Parathyroid adenoma (tissue), 2 donors: ENCODE measurements around the gene SINHCAF.

Experiments
- H2AFZ ChIP-seq: fragments of 300-600 bp; sonication (generic); one replicate; pipeline ENCODE4 v1.7.0; 2017; ENCODE audit warnings: antibody characterized with exemption, mild to moderate bottlenecking
- H3K27ac ChIP-seq: fragments of 300-600 bp; sonication (generic); one replicate; pipeline ENCODE4 v1.7.0; 2017
- H3K27me3 ChIP-seq: fragments of 300-600 bp; sonication (generic); one replicate; pipeline ENCODE4 v1.7.0; 2017; ENCODE audit warnings: low read length; ENCODE audit not compliant: control insufficient read depth, insufficient read depth
- H3K36me3 ChIP-seq: fragments of 300-600 bp; sonication (generic); one replicate; pipeline ENCODE4 v1.7.0; 2017; ENCODE audit warnings: low read length; ENCODE audit not compliant: control insufficient read depth, insufficient read depth
- H3K4me1 ChIP-seq: fragments of 300-600 bp; sonication (generic); one replicate; pipeline ENCODE4 v1.7.0; 2017; ENCODE audit warnings: control low read depth
- H3K4me2 ChIP-seq: fragments of 300-600 bp; sonication (generic); one replicate; pipeline ENCODE4 v1.7.0; 2017; ENCODE audit warnings: low read length
- H3K4me3 ChIP-seq: fragments of 300-600 bp; sonication (generic); one replicate; pipeline ENCODE4 v1.7.0; 2017; ENCODE audit warnings: low read depth, low read length
- H3K79me2 ChIP-seq: fragments of 300-600 bp; sonication (generic); one replicate; pipeline ENCODE4 v1.7.0; 2017; ENCODE audit warnings: control low read depth
- H3K9ac ChIP-seq: fragments of 300-600 bp; sonication (generic); one replicate; pipeline ENCODE4 v1.7.0; 2017; ENCODE audit warnings: mild to moderate bottlenecking
- H3K9me3 ChIP-seq: fragments of 300-600 bp; sonication (generic); one replicate; pipeline ENCODE4 v1.7.0; 2017; ENCODE audit warnings: low read length; ENCODE audit not compliant: control insufficient read depth
- TF ChIP-seq, protein P1 (sequence below): fragments of 300-600 bp; sonication (generic); IDR thresholded peaks from one replicate; pipeline ENCODE4 v1.7.0; 2017; ENCODE audit warnings: antibody characterized with exemption, mild to moderate bottlenecking
- donor health status: primary hyperparathyroidism.

The SINHCAF gene

GRCh38 chr12:31306866-31307265 lies 19.1 kb downstream of the SINHCAF start:
- H3K36me3 ChIP-seq, result no peaks in the 10 kb centered on the region
- H3K4me1 ChIP-seq, result no peaks in the 10 kb centered on the region
- H3K4me3 ChIP-seq, result no peak overlapping the region
- no peaks in the 10 kb centered on the region for H3K27me3 ChIP-seq
- TF ChIP-seq, protein P1, sequence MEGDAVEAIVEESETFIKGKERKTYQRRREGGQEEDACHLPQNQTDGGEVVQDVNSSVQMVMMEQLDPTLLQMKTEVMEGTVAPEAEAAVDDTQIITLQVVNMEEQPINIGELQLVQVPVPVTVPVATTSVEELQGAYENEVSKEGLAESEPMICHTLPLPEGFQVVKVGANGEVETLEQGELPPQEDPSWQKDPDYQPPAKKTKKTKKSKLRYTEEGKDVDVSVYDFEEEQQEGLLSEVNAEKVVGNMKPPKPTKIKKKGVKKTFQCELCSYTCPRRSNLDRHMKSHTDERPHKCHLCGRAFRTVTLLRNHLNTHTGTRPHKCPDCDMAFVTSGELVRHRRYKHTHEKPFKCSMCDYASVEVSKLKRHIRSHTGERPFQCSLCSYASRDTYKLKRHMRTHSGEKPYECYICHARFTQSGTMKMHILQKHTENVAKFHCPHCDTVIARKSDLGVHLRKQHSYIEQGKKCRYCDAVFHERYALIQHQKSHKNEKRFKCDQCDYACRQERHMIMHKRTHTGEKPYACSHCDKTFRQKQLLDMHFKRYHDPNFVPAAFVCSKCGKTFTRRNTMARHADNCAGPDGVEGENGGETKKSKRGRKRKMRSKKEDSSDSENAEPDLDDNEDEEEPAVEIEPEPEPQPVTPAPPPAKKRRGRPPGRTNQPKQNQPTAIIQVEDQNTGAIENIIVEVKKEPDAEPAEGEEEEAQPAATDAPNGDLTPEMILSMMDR, result no peak
- H3K27ac ChIP-seq, result no peak overlapping the region
- no peak overlapping the region for H3K4me2 ChIP-seq
- peaks cover 19% of the 10 kb centered on the region for H3K79me2 ChIP-seq
- H2AFZ ChIP-seq, result no peak overlapping the region
- no peaks in the 10 kb centered on the region for H3K9me3 ChIP-seq
- no peak overlapping the region for H3K9ac ChIP-seq

DNA sequence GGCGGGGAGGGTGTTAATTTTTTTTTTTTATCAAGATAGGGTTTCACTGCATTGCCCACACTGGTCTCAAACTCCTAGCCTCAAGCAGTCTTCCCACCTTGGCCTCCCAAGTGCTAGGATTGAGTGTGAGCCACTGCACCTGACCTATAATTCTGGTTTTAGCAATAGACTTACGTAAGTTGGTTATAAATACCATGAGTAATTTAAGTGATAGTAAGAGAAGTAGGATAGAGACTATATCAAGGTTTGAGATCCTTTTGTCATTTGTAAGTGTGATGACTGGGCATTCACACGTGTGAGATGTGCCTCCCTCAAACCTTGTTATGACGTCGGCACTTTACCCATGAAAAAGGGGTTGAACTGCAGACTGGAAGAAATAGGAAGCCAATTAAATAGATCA lies 22.5 kb downstream of the SINHCAF start:
- no peaks in the 10 kb centered on the region for H3K36me3 ChIP-seq
- H3K9ac ChIP-seq, result no peak overlapping the region
- H3K27me3 ChIP-seq, result no peaks in the 10 kb centered on the region
- peaks cover 4% of the 10 kb centered on the region for H3K4me1 ChIP-seq
- TF ChIP-seq, protein P1, result no peak
- no peaks in the 10 kb centered on the region for H3K9me3 ChIP-seq
- H3K79me2 ChIP-seq, result no peaks in the 10 kb centered on the region
- no peak overlapping the region for H2AFZ ChIP-seq
- no peak overlapping the region for H3K4me3 ChIP-seq
- no peak overlapping the region for H3K27ac ChIP-seq
- no peak overlapping the region for H3K4me2 ChIP-seq

GRCh38 chr12:31301311-31301710 lies 24.6 kb downstream of the SINHCAF start:
- Histone ChIP-seq H3K9ac (no peak overlapping the region), H3K27ac (no peak overlapping the region), H3K4me3 (no peak overlapping the region), H3K9me3 (no peaks in the 10 kb centered on the region), H3K36me3 (no peaks in the 10 kb centered on the region), H3K27me3 (no peaks in the 10 kb centered on the region), H3K79me2 (peaks cover 2% of the 10 kb centered on the region), H3K4me1 (peaks cover 4% of the 10 kb centered on the region), H3K4me2 (no peak overlapping the region), H2AFZ (no peak overlapping the region)
- TF ChIP-seq, protein P1, result no peak

GRCh38 chr12:31300783-31301182 lies 25.2 kb downstream of the SINHCAF start:
- Histone ChIP-seq H3K9me3 (no peaks in the 10 kb centered on the region), H3K9ac (no peak overlapping the region), H3K4me3 (no peak overlapping the region), H3K4me1 (peaks cover 4% of the 10 kb centered on the region), H2AFZ (no peak overlapping the region), H3K79me2 (peaks cover 5% of the 10 kb centered on the region), H3K36me3 (no peaks in the 10 kb centered on the region), H3K27ac (no peak overlapping the region), H3K27me3 (no peaks in the 10 kb centered on the region), H3K4me2 (no peak overlapping the region)
- TF ChIP-seq, protein P1, result no peak

DNA sequence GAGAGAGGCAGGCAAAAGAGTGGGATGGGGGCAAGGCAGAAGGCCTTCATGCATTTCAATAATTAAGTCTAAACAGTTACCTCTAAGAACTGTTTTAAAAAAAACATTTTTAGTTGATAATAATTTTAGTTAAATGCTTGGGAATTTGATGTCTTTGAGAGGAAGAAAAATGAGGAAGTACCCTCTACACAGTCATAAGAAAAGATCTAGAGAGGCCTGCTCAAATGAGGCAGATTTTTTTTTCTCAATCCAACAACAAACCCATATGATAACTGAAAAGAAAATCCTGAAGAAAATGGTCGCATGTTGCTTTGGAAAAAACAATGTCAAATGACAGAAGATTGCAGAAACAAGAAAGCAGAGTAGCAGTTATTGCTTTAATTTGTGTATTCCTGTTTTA lies 25.6 kb downstream of the SINHCAF start:
- H3K9me3 ChIP-seq, result no peaks in the 10 kb centered on the region
- no peak overlapping the region for H3K9ac ChIP-seq
- no peaks in the 10 kb centered on the region for H3K27me3 ChIP-seq
- no peak overlapping the region for H3K4me3 ChIP-seq
- TF ChIP-seq, protein P1, result no peak
- H2AFZ ChIP-seq, result no peak overlapping the region
- H3K4me1 ChIP-seq, result peaks cover 4% of the 10 kb centered on the region
- H3K27ac ChIP-seq, result no peak overlapping the region
- no peaks in the 10 kb centered on the region for H3K36me3 ChIP-seq
- peaks cover 5% of the 10 kb centered on the region for H3K79me2 ChIP-seq
- no peak overlapping the region for H3K4me2 ChIP-seq
